ENCODE data around the gene PGBD5. TPM values are rescaled to one million over a fixed set of nuclear protein-coding genes. Genes with fewer than 3 reads are reported as not detected.

The PGBD5 gene
- total and polyA plus RNA-seq, 9 donors, result 5.8 to 36.6 (median 23.7) TPM

GRCh38 chr1:230392536-230392909, 33.6 kb downstream of the PGBD5 start:
- DNase-seq, result no peak
- H3K9me3 ChIP-seq (replicated peaks; ENCODE audit: control insufficient read depth, low read depth, low read length), result peaks cover 2% of the 10 kb centered on the region
- no peak overlapping the region for H3K27ac ChIP-seq (ENCODE audit: low read length)
- whole genome bisulfite sequencing (ENCODE audit: insufficient coverage), result 21% methylated on average over 5 of the region's 9 CpGs
- no peaks in the 10 kb centered on the region for H3K36me3 ChIP-seq (ENCODE audit: control insufficient read depth, insufficient read depth, low read length)
- H3K27me3 ChIP-seq (ENCODE audit: control insufficient read depth, insufficient read depth, low read length), result no peaks in the 10 kb centered on the region
- H3K4me1 ChIP-seq (ENCODE audit: control insufficient read depth, insufficient read depth, low read length), result no peaks in the 10 kb centered on the region
- H3K4me3 ChIP-seq (ENCODE audit: low read length), result no peak overlapping the region

- no peak overlapping the region for H3K27ac ChIP-seq (ENCODE audit: low read length)
- H3K4me3 ChIP-seq (ENCODE audit: low read length), result no peak overlapping the region
- DNase-seq, result no peak
- no peaks in the 10 kb centered on the region for H3K4me1 ChIP-seq (ENCODE audit: control insufficient read depth, insufficient read depth, low read length)
- 34% methylated on average over 8 of the region's 20 CpGs for WGBS (ENCODE audit: insufficient coverage)
- H3K27me3 ChIP-seq (ENCODE audit: control insufficient read depth, insufficient read depth, low read length), result no peaks in the 10 kb centered on the region
- H3K9me3 ChIP-seq (replicated peaks; ENCODE audit: control insufficient read depth, low read depth, low read length), result peaks cover 2% of the 10 kb centered on the region
- H3K36me3 ChIP-seq (ENCODE audit: control insufficient read depth, insufficient read depth, low read length), result no peaks in the 10 kb centered on the region
Measured at GRCh38 chr1:230391776-230392535, 34.2 kb downstream of the PGBD5 start.

- no peak overlapping the region for H3K27ac ChIP-seq (ENCODE audit: low read length)
- no peaks in the 10 kb centered on the region for H3K27me3 ChIP-seq (ENCODE audit: control insufficient read depth, insufficient read depth, low read length)
- DNase-seq, result no peak
- no peaks in the 10 kb centered on the region for H3K4me1 ChIP-seq (ENCODE audit: control insufficient read depth, insufficient read depth, low read length)
- no peak overlapping the region for H3K4me3 ChIP-seq (ENCODE audit: low read length)
- no peaks in the 10 kb centered on the region for H3K36me3 ChIP-seq (ENCODE audit: control insufficient read depth, insufficient read depth, low read length)
- H3K9me3 ChIP-seq (replicated peaks; ENCODE audit: control insufficient read depth, low read depth, low read length), result peaks cover 2% of the 10 kb centered on the region
- no CpG with 5 or more reads among the region's 2 CpGs for WGBS (ENCODE audit: insufficient coverage)
Measured at GRCh38 chr1:230390371-230390770, 35.8 kb downstream of the PGBD5 start.

GRCh38 chr1:230387876-230388275, 38.3 kb downstream of the PGBD5 start:
- Histone ChIP-seq H3K4me1 (ENCODE audit: control insufficient read depth, insufficient read depth, low read length) (no peaks in the 10 kb centered on the region), H3K9me3 (replicated peaks; ENCODE audit: control insufficient read depth, low read depth, low read length) (peaks cover 2% of the 10 kb centered on the region), H3K27me3 (ENCODE audit: control insufficient read depth, insufficient read depth, low read length) (no peaks in the 10 kb centered on the region), H3K27ac (ENCODE audit: low read length) (no peak overlapping the region), H3K4me3 (ENCODE audit: low read length) (no peak overlapping the region), H3K36me3 (ENCODE audit: control insufficient read depth, insufficient read depth, low read length) (no peaks in the 10 kb centered on the region)
- 94% methylated on average over 12 of the region's 12 CpGs for WGBS (ENCODE audit: insufficient coverage)
- DNase-seq, result no peak

GRCh38 chr1:230387296-230387695, 38.8 kb downstream of the PGBD5 start:
- Histone ChIP-seq H3K9me3 (replicated peaks; ENCODE audit: control insufficient read depth, low read depth, low read length) (no peaks in the 10 kb centered on the region), H3K27ac (ENCODE audit: low read length) (no peak overlapping the region), H3K4me1 (ENCODE audit: control insufficient read depth, insufficient read depth, low read length) (no peaks in the 10 kb centered on the region), H3K27me3 (ENCODE audit: control insufficient read depth, insufficient read depth, low read length) (no peaks in the 10 kb centered on the region), H3K4me3 (ENCODE audit: low read length) (no peak overlapping the region), H3K36me3 (ENCODE audit: control insufficient read depth, insufficient read depth, low read length) (no peaks in the 10 kb centered on the region)
- WGBS (ENCODE audit: insufficient coverage), result 100% methylated on average over 1 of the region's 2 CpGs
- no peak for DNase-seq

DNA sequence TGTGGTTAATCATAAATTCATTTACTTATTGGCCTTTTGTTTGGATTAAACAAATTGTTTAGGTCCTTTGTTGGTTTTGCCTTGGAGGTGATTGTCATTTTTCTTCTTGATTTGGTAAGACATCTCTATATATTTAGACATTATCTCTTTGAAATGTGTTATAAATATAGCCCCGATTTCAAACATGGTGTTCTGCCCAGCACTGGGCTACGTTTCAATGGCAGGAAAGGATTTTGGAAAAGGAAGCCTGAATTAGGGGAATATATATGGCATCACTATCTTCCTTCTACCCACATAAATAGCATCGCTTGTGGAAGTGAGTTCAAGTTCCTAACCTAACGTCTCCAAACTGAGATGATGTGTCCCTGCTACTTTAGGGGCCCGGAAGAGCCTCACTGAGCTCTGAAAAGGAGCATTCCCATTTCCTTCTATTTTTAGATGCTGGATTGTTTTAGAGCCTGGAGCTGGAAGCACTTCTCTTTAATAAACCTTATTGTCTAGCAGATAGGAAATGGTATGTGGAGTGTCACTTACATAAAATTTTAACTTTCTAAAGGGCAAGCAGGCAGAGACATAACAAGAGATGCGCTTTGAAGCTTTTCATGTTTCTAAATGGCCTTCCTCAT, 39.4 kb downstream of the PGBD5 start:
- WGBS (ENCODE audit: insufficient coverage), result no CpG with 5 or more reads among the region's 6 CpGs
- H3K27me3 ChIP-seq (ENCODE audit: control insufficient read depth, insufficient read depth, low read length), result no peaks in the 10 kb centered on the region
- H3K27ac ChIP-seq (ENCODE audit: low read length), result no peak overlapping the region
- H3K4me1 ChIP-seq (ENCODE audit: control insufficient read depth, insufficient read depth, low read length), result no peaks in the 10 kb centered on the region
- H3K9me3 ChIP-seq (replicated peaks; ENCODE audit: control insufficient read depth, low read depth, low read length), result no peaks in the 10 kb centered on the region
- H3K4me3 ChIP-seq (ENCODE audit: low read length), result no peak overlapping the region
- H3K36me3 ChIP-seq (ENCODE audit: control insufficient read depth, insufficient read depth, low read length), result no peaks in the 10 kb centered on the region
- DNase-seq, result no peak

DNA sequence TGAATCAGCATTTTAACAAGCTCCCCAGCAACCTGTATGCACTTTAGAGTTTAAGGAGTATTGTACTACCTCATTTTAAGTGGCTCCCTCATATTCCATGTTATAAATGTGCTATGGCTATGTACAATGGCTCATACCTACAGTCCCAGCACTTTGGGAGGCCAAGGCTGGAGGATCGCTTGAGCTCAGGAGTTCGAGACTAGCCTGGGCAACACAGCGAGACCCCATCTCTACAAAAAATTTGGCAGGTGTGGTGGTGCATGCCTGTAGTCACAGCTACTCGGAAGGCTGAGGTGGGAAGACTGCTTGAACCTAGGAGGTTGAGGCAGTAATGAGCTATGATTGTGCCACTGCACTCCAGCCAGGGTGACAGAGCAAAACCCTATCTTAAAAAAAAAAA, 40.2 kb downstream of the PGBD5 start:
- Histone ChIP-seq H3K4me3 (ENCODE audit: low read length) (no peak overlapping the region), H3K27me3 (ENCODE audit: control insufficient read depth, insufficient read depth, low read length) (no peaks in the 10 kb centered on the region), H3K4me1 (ENCODE audit: control insufficient read depth, insufficient read depth, low read length) (peaks cover 2% of the 10 kb centered on the region), H3K36me3 (ENCODE audit: control insufficient read depth, insufficient read depth, low read length) (no peaks in the 10 kb centered on the region), H3K9me3 (replicated peaks; ENCODE audit: control insufficient read depth, low read depth, low read length) (no peaks in the 10 kb centered on the region), H3K27ac (ENCODE audit: low read length) (no peak overlapping the region)
- no peak for DNase-seq
- no CpG with 5 or more reads among the region's 4 CpGs for WGBS (ENCODE audit: insufficient coverage)

DNA sequence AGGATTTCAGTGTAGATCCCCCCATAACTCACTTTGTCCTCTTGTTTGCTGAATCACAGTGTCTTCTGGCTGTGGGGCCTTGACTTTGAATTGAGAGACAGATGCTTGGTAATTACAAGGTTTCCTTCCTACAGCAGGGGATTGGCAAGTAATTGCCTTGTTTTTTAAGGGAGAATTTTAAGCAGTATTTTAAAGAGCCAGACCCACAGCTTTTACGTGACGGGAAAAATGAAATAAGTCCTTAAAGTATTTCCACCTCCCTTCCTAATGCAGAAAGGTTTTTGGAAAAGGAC, 41.0 kb downstream of the PGBD5 start:
- WGBS (ENCODE audit: insufficient coverage), result no CpG with 5 or more reads among the region's 2 CpGs
- Histone ChIP-seq H3K4me1 (ENCODE audit: control insufficient read depth, insufficient read depth, low read length) (peaks cover 2% of the 10 kb centered on the region), H3K36me3 (ENCODE audit: control insufficient read depth, insufficient read depth, low read length) (no peaks in the 10 kb centered on the region), H3K27me3 (ENCODE audit: control insufficient read depth, insufficient read depth, low read length) (no peaks in the 10 kb centered on the region), H3K27ac (ENCODE audit: low read length) (no peak overlapping the region), H3K9me3 (replicated peaks; ENCODE audit: control insufficient read depth, low read depth, low read length) (peaks cover 1% of the 10 kb centered on the region), H3K4me3 (ENCODE audit: low read length) (no peak overlapping the region)
- no peak for DNase-seq

DNA sequence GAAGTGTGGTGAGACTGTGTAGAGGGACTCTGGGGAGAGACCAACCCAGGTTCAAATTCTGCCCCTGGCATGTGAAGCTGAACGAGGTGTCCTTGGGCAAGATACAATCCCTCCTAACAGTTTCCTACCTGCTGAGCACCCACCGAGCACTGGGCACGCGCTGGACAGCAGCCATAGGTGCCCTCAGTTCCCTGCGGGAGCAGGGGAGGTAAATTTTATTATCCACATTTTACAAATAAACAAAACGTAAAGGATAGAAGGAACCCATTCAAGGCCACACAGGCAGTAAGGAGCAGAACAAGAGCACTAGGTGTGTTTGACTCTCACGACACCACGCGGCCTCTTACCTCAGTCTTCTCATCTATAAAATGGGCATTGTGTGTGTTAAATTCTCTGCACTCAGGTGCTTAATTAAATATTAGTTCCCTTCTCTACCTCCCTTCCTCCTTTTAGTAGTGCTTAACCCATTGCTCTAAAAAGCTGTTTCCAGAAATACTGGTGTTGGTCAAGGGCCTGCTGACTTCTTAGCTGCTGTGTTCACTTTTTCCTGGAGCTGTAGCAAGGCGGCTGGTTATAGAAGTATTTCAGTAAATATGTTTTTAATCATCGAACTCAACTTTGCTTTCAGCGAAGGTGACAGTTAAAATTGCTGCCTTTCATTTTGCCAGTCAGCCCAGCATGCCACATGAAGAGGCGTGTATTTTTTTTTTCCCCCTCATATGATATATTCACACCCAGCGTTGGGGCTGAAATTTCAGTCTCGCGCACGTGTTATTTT, 41.6 kb downstream of the PGBD5 start:
- peaks cover 2% of the 10 kb centered on the region for H3K4me1 ChIP-seq (ENCODE audit: control insufficient read depth, insufficient read depth, low read length)
- 80% methylated on average over 2 of the region's 17 CpGs for WGBS (ENCODE audit: insufficient coverage)
- no peak overlapping the region for H3K27ac ChIP-seq (ENCODE audit: low read length)
- no peaks in the 10 kb centered on the region for H3K27me3 ChIP-seq (ENCODE audit: control insufficient read depth, insufficient read depth, low read length)
- no peaks in the 10 kb centered on the region for H3K36me3 ChIP-seq (ENCODE audit: control insufficient read depth, insufficient read depth, low read length)
- peaks cover 6% of the 10 kb centered on the region for H3K9me3 ChIP-seq (replicated peaks; ENCODE audit: control insufficient read depth, low read depth, low read length)
- no peak for DNase-seq
- H3K4me3 ChIP-seq (ENCODE audit: low read length), result no peak overlapping the region

DNA sequence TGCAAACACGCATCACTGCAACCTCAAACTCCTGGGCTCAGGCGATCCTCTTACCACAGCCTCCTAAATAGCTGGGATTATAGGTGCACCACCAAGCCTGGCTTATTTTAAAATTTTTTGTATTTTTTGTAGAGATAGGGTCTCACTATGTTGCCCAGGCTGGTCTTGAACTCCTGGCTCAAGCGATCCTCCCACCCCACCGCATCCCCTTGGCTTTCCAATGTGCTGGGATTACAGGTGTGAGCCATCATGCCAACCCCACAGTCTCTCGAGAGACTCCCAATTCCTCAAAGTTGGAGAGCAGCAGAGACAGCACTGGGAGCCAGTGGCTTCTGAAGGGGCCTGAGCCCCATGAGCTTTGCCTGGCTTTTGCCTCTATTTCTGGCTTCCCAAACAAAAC, 42.7 kb downstream of the PGBD5 start:
- peaks cover 14% of the 10 kb centered on the region for H3K9me3 ChIP-seq (replicated peaks; ENCODE audit: control insufficient read depth, low read depth, low read length)
- H3K4me3 ChIP-seq (ENCODE audit: low read length), result no peak overlapping the region
- H3K27me3 ChIP-seq (ENCODE audit: control insufficient read depth, insufficient read depth, low read length), result no peaks in the 10 kb centered on the region
- H3K27ac ChIP-seq (ENCODE audit: low read length), result no peak overlapping the region
- no peaks in the 10 kb centered on the region for H3K36me3 ChIP-seq (ENCODE audit: control insufficient read depth, insufficient read depth, low read length)
- peaks cover 2% of the 10 kb centered on the region for H3K4me1 ChIP-seq (ENCODE audit: control insufficient read depth, insufficient read depth, low read length)
- DNase-seq, result no peak
- 88% methylated on average over 3 of the region's 5 CpGs for WGBS (ENCODE audit: insufficient coverage)
